ENCODE measurements around the gene CACNA1C. TPM values are rescaled to one million over a fixed set of nuclear protein-coding genes. Genes with fewer than 3 reads are reported as not detected.
A peak's percentile ranks its signal among the peaks of the same experiment; 100 is the strongest.

The CACNA1C gene
- total and polyA plus RNA-seq, 2 donors (not counting 1 experiment from before 2014, with no cell fraction given), result 7.6 to 11.4 TPM

DNA sequence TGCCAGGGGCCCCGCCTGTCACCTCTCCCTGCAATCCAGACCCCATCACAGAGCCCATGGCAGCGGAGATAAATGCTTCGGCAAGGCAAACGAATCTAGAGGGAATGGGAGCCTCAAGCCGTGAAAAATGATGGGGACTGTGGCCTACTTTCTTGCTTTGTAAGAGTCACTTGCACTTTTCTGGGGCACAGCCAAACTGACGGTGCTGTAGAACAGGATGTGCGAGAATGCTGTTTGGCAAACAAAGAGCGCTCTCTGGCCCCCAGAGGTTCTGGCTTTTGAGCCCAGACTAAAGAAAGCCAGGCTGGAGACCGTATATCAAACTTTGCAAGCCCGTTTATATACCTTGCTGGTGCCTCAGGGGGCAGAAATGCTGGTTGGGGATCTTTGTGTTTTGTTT lies 108.7 kb downstream of the CACNA1C start:
- DNase-seq (ENCODE audit: low read depth in 2 of 2), result peak; percentile 55 to 75
- Histone ChIP-seq H3K4me2 (ENCODE audit: extremely low read depth, insufficient read depth, low read length) (no peak overlapping the region), H3K79me2 (ENCODE audit: control insufficient read depth, insufficient read depth, low read length) (no peaks in the 10 kb centered on the region)

GRCh38 chr12:2163177-2163941 lies 110.6 kb downstream of the CACNA1C start:
- H3K27me3 ChIP-seq (ENCODE audit: control insufficient read depth, insufficient read depth, low read length), result no peaks in the 10 kb centered on the region
- H3K4me1 ChIP-seq (ENCODE audit: control insufficient read depth, extremely low read depth, insufficient read depth, low read length), result peaks cover 26% of the 10 kb centered on the region
- H4K20me1 ChIP-seq (ENCODE audit: control insufficient read depth, extremely low read depth, insufficient read depth, low read length), result no peaks in the 10 kb centered on the region
- no peak overlapping the region for H3K9ac ChIP-seq (ENCODE audit: insufficient read depth, low read length)
- H3K9me3 ChIP-seq (ENCODE audit: control insufficient read depth, insufficient read depth, low read depth, low read length), result no peaks in the 10 kb centered on the region
- H3K4me2 ChIP-seq (ENCODE audit: extremely low read depth, insufficient read depth, low read length), result peak overlapping the region; percentile 82
- no peaks in the 10 kb centered on the region for H3K36me3 ChIP-seq (ENCODE audit: control insufficient read depth, insufficient read depth, low read length)
- no peak overlapping the region for H2AFZ ChIP-seq (ENCODE audit: low read length)
- peak overlapping the region; percentile 94 for H3K27ac ChIP-seq (ENCODE audit: insufficient read depth, low read length)
- H3K4me3 ChIP-seq (replicated peaks in 1 of 4; ENCODE audit: control extremely low read depth in 1 of 4, insufficient read depth in 1 of 4, low read depth in 3 of 4, low read length in 4 of 4), result peak overlapping the region in 1 of 4 experiments; percentile 4
- TF ChIP-seq CTCF (conservative IDR thresholded peaks at IDR 0.05 in 1 of 2, IDR thresholded peaks at IDR 0.05 in 1 of 2; ENCODE audit: low read depth in 1 of 2, low read length in 2 of 2) (peak in 1 of 2 donors; percentile 13), EZH2 (IDR thresholded peaks at IDR 0.05; ENCODE audit: low read length, missing control alignments) (no peak)
- DNase-seq (ENCODE audit: low read depth in 2 of 2), result peak; percentile 98 to 100
- H3K79me2 ChIP-seq (ENCODE audit: control insufficient read depth, insufficient read depth, low read length), result no peaks in the 10 kb centered on the region

More for the DNA sequence above, 108.7 kb downstream of the CACNA1C start:
- Histone ChIP-seq H3K4me1 (ENCODE audit: control insufficient read depth, extremely low read depth, insufficient read depth, low read length) (peaks cover 30% of the 10 kb centered on the region), H3K9ac (ENCODE audit: insufficient read depth, low read length) (no peak overlapping the region), H3K27ac (ENCODE audit: insufficient read depth, low read length) (no peak overlapping the region), H3K4me3 (replicated peaks in 1 of 4; ENCODE audit: control extremely low read depth in 1 of 4, insufficient read depth in 1 of 4, low read depth in 3 of 4, low read length in 4 of 4) (no peak overlapping the region), H4K20me1 (ENCODE audit: control insufficient read depth, extremely low read depth, insufficient read depth, low read length) (no peaks in the 10 kb centered on the region), H3K27me3 (ENCODE audit: control insufficient read depth, insufficient read depth, low read length) (no peaks in the 10 kb centered on the region), H3K36me3 (ENCODE audit: control insufficient read depth, insufficient read depth, low read length) (no peaks in the 10 kb centered on the region), H2AFZ (ENCODE audit: low read length) (no peak overlapping the region), H3K9me3 (ENCODE audit: control insufficient read depth, insufficient read depth, low read depth, low read length) (no peaks in the 10 kb centered on the region)
- TF ChIP-seq EZH2 (IDR thresholded peaks at IDR 0.05; ENCODE audit: low read length, missing control alignments) (no peak), CTCF (conservative IDR thresholded peaks at IDR 0.05 in 1 of 2, IDR thresholded peaks at IDR 0.05 in 1 of 2; ENCODE audit: low read depth in 1 of 2, low read length in 2 of 2) (no peak)

GRCh38 chr12:2165021-2165420 lies 112.2 kb downstream of the CACNA1C start:
- H3K27ac ChIP-seq (ENCODE audit: insufficient read depth, low read length), result no peak overlapping the region
- no peaks in the 10 kb centered on the region for H3K36me3 ChIP-seq (ENCODE audit: control insufficient read depth, insufficient read depth, low read length)
- H3K27me3 ChIP-seq (ENCODE audit: control insufficient read depth, insufficient read depth, low read length), result no peaks in the 10 kb centered on the region
- peak; percentile 54 to 55 for DNase-seq (ENCODE audit: low read depth in 2 of 2)
- no peak overlapping the region for H3K4me2 ChIP-seq (ENCODE audit: extremely low read depth, insufficient read depth, low read length)
- H3K9ac ChIP-seq (ENCODE audit: insufficient read depth, low read length), result no peak overlapping the region
- no peaks in the 10 kb centered on the region for H3K9me3 ChIP-seq (ENCODE audit: control insufficient read depth, insufficient read depth, low read depth, low read length)
- TF ChIP-seq EZH2 (IDR thresholded peaks at IDR 0.05; ENCODE audit: low read length, missing control alignments) (no peak), CTCF (conservative IDR thresholded peaks at IDR 0.05 in 1 of 2, IDR thresholded peaks at IDR 0.05 in 1 of 2; ENCODE audit: low read depth in 1 of 2, low read length in 2 of 2) (no peak)
- peaks cover 30% of the 10 kb centered on the region for H3K4me1 ChIP-seq (ENCODE audit: control insufficient read depth, extremely low read depth, insufficient read depth, low read length)
- H3K79me2 ChIP-seq (ENCODE audit: control insufficient read depth, insufficient read depth, low read length), result no peaks in the 10 kb centered on the region
- H4K20me1 ChIP-seq (ENCODE audit: control insufficient read depth, extremely low read depth, insufficient read depth, low read length), result no peaks in the 10 kb centered on the region
- no peak overlapping the region for H3K4me3 ChIP-seq (replicated peaks in 1 of 4; ENCODE audit: control extremely low read depth in 1 of 4, insufficient read depth in 1 of 4, low read depth in 3 of 4, low read length in 4 of 4)
- H2AFZ ChIP-seq (ENCODE audit: low read length), result no peak overlapping the region
